Measurements from ENCODE around the gene EP400.

DNA sequence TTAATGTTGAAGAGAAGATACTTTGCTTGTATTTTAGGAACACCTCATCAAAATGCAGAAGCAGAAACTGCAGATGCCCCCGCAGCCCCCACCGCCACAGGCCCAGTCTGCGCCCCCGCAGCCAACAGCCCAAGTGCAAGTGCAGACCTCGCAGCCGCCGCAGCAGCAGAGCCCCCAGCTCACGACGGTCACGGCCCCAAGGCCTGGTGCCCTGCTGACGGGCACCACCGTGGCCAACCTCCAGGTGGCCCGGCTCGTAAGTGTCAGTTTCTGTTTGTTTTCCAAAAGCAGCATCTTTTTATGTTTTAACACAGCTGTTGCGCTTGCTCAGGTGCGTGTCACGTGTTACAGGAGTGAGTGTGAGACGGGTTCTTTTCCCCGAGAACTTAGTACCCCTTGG lies 114.9 kb downstream of the EP400 start:
- TF ChIP-seq, protein P1, sequence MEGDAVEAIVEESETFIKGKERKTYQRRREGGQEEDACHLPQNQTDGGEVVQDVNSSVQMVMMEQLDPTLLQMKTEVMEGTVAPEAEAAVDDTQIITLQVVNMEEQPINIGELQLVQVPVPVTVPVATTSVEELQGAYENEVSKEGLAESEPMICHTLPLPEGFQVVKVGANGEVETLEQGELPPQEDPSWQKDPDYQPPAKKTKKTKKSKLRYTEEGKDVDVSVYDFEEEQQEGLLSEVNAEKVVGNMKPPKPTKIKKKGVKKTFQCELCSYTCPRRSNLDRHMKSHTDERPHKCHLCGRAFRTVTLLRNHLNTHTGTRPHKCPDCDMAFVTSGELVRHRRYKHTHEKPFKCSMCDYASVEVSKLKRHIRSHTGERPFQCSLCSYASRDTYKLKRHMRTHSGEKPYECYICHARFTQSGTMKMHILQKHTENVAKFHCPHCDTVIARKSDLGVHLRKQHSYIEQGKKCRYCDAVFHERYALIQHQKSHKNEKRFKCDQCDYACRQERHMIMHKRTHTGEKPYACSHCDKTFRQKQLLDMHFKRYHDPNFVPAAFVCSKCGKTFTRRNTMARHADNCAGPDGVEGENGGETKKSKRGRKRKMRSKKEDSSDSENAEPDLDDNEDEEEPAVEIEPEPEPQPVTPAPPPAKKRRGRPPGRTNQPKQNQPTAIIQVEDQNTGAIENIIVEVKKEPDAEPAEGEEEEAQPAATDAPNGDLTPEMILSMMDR (conservative IDR thresholded peaks at IDR 0.05; ENCODE audit: low read depth, low read length): no peak
- no peak for TF ChIP-seq EZH2 (IDR thresholded peaks at IDR 0.05; ENCODE audit: borderline replicate concordance, low read depth, low read length, poor library complexity, severe bottlenecking)
